Activated T-cell treated with anti-CD3 and anti-CD28 coated beads for 24 hours (primary cell): Measurements from ENCODE around the gene HYCC1.

Experiments
- DNase-seq: peaks from one replicate; pipeline ENCODE4 v3.0.0-alpha.2; 2020; ENCODE audit warnings: low read depth

The HYCC1 gene

GRCh38 chr7:23016345-23017253 lies 2.7 kb upstream of the HYCC1 start:
- DNase-seq: no peak

- DNase-seq: no peak
Measured at GRCh38 chr7:23014681-23015080, 751 bp upstream of the HYCC1 start.

- DNase-seq: no peak
Measured at GRCh38 chr7:23012908-23013714, 819 bp downstream of the HYCC1 start.

GRCh38 chr7:23012186-23012585 lies 1.7 kb downstream of the HYCC1 start:
- no peak for DNase-seq

GRCh38 chr7:23011222-23011924 lies 2.6 kb downstream of the HYCC1 start:
- DNase-seq: no peak

GRCh38 chr7:23009303-23009702 lies 4.6 kb downstream of the HYCC1 start:
- DNase-seq: no peak

GRCh38 chr7:23004247-23004520 lies 9.7 kb downstream of the HYCC1 start:
- DNase-seq: no peak

GRCh38 chr7:23003505-23004246 lies 10.3 kb downstream of the HYCC1 start:
- DNase-seq: no peak

GRCh38 chr7:23002698-23003097 lies 11.2 kb downstream of the HYCC1 start:
- DNase-seq: no peak

- DNase-seq: no peak
Measured at GRCh38 chr7:23001610-23002009, 12.3 kb downstream of the HYCC1 start.

GRCh38 chr7:23000597-23001360 lies 13.2 kb downstream of the HYCC1 start:
- DNase-seq: no peak

- DNase-seq: no peak
Measured at GRCh38 chr7:22998519-22998896, 15.4 kb downstream of the HYCC1 start.

GRCh38 chr7:22997871-22998518 lies 15.9 kb downstream of the HYCC1 start:
- DNase-seq: no peak

GRCh38 chr7:22996470-22996869 lies 17.5 kb downstream of the HYCC1 start:
- DNase-seq: no peak

- no peak for DNase-seq
Measured at GRCh38 chr7:22995011-22995410, 18.9 kb downstream of the HYCC1 start.

- DNase-seq: no peak
Measured at GRCh38 chr7:22992874-22993840, 20.8 kb downstream of the HYCC1 start.

- DNase-seq: no peak
Measured at GRCh38 chr7:22990588-22990949, 23.4 kb downstream of the HYCC1 start.

GRCh38 chr7:22989643-22990587 lies 24.0 kb downstream of the HYCC1 start:
- DNase-seq: no peak

GRCh38 chr7:22985436-22985835 lies 28.5 kb downstream of the HYCC1 start:
- no peak for DNase-seq
